Progenitor cell of endocrine pancreas (in vitro differentiated cells): ENCODE results near the gene ACTN2. TPM values are rescaled to one million over a fixed set of nuclear protein-coding genes. Genes with fewer than 3 reads are reported as not detected.

ENCODE experiments used
- DNase-seq: peaks from one replicate; pipeline ENCODE4 v3.0.0; 2021; ENCODE audit warnings: low spot score; ENCODE audit not compliant: unreplicated experiment
- H3K27ac Mint-ChIP-seq: 2 replicates; pipeline ENCODE4 v1.8.0; 2021; ENCODE audit warnings: mild to moderate bottlenecking, moderate library complexity, mixed read lengths
- H3K27me3 Mint-ChIP-seq: 2 replicates; pipeline ENCODE4 v1.8.0; 2021; ENCODE audit warnings: mixed read lengths
- H3K36me3 Mint-ChIP-seq: 2 replicates; pipeline ENCODE4 v1.8.0; 2022; ENCODE audit warnings: mixed read lengths; ENCODE audit not compliant: insufficient read depth
- H3K4me1 Mint-ChIP-seq: 2 replicates; pipeline ENCODE4 v1.8.0; 2021; ENCODE audit warnings: low read depth, mixed read lengths
- H3K4me3 Mint-ChIP-seq: 2 replicates; pipeline ENCODE4 v1.8.0; 2021; ENCODE audit warnings: low read depth, mild to moderate bottlenecking, moderate library complexity, mixed read lengths
- H3K9me3 Mint-ChIP-seq: 2 replicates; pipeline ENCODE4 v1.8.0; 2021; ENCODE audit warnings: low read depth, mixed read lengths
- CTCF ChIP-seq: fragments of 200-600 bp; sonication (generic); IDR thresholded peaks from one replicate; pipeline ENCODE4 v1.5.0; 2021; ENCODE audit warnings: antibody characterized with exemption, mild to moderate bottlenecking; ENCODE audit not compliant: unreplicated experiment
- total RNA-seq: library from RNA; stranded (reverse); gene quantifications from 2 replicates; pipeline ENCODE4 v1.2.1, GENCODE V29; 2021

Gene ACTN2
- total RNA-seq, 1 donor from 2014 or later = 0.10 TPM

DNA sequence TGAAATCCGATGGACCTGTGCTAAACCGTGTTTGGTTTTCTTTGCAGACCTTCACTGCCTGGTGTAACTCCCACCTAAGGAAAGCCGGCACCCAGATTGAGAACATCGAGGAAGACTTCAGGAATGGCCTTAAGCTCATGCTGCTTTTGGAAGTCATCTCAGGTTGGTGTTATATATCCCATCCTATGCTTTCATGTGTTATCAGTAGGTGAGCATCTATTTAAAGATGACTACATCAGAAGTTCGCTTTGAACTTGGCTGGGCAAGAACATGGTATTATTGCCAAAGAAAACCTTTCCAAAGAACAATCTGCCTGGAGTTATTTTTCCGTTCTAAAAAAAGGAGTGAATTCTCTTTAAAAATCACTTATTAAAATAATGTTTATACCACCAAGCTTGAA is 31.5 kb downstream of the ACTN2 start:
- peaks cover 39% of the 10 kb centered on the region for H3K27me3 Mint-ChIP-seq
- H3K36me3 Mint-ChIP-seq = no peaks in the 10 kb centered on the region
- no peaks in the 10 kb centered on the region for H3K9me3 Mint-ChIP-seq
- no peak overlapping the region for H3K4me3 Mint-ChIP-seq
- no peak overlapping the region for H3K27ac Mint-ChIP-seq
- no peak for TF ChIP-seq CTCF
- no peaks in the 10 kb centered on the region for H3K4me1 Mint-ChIP-seq
- DNase-seq = no peak

DNA sequence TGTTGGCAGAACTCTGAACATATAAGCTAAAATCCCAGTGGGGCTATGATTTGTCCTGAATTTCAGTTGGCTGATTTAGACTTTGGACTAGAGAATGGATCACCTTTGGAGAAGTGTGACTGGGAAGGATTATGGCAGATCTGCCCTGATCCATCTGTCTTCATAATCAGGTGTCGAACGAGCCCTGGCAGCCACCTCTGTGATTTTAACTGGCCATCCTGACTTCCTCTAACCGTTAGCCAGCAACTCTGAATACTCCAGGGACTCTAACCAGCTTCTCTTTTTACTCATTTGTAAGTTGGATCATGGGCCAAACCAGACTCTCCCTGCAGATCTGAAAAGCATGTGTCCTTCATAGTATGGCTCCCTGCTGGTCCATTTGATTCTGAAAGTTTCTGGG is 32.0 kb downstream of the ACTN2 start:
- Mint-ChIP-seq H3K27ac (no peak overlapping the region), H3K4me3 (no peak overlapping the region), H3K27me3 (peaks cover 43% of the 10 kb centered on the region), H3K36me3 (no peaks in the 10 kb centered on the region), H3K4me1 (no peaks in the 10 kb centered on the region), H3K9me3 (no peaks in the 10 kb centered on the region)
- no peak for DNase-seq
- TF ChIP-seq CTCF = no peak

DNA sequence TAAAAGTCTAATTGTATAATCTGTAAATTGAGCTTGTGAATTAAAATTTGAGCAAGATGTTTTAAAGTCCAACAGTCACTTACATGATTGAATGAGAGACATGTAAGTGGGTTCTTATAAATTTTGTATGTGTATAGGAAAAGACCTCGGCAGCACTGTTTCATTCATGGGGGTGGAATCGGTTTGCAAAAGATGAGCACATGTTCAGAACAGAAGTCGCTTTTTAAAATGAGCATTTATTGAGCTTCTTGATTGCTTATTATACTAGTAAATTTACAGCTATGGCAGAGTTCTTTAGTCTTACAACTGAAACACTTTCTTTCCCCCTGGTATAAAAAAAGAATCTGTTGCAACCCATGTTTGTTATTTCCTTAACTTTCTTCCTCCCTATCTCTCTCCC is 33.9 kb downstream of the ACTN2 start:
- Mint-ChIP-seq H3K27ac (no peak overlapping the region), H3K4me1 (no peaks in the 10 kb centered on the region), H3K27me3 (peaks cover 54% of the 10 kb centered on the region), H3K36me3 (no peaks in the 10 kb centered on the region), H3K9me3 (no peaks in the 10 kb centered on the region), H3K4me3 (no peak overlapping the region)
- DNase-seq = no peak
- TF ChIP-seq CTCF = no peak

DNA sequence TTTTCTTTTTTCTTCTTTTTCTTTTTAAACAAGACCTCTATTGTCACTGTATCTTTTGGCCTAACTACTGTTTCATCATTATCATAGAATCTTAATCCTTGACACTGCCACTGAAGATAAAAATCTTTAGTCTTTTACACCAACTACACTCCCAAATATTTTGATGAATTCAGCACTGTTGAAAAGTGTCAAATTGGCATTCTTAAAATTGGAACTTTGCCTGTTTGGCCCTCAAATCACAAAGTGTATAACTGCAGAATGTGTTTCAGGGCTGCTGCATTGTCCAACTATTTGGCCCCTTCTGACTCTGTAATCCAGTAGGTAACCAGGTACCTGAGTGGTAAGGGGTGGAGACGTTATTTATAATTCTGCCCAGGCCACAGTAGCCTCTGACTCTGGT is 34.3 kb downstream of the ACTN2 start:
- no peak overlapping the region for H3K27ac Mint-ChIP-seq
- H3K36me3 Mint-ChIP-seq = no peaks in the 10 kb centered on the region
- no peaks in the 10 kb centered on the region for H3K4me1 Mint-ChIP-seq
- H3K9me3 Mint-ChIP-seq = no peaks in the 10 kb centered on the region
- H3K27me3 Mint-ChIP-seq = peaks cover 57% of the 10 kb centered on the region
- no peak for DNase-seq
- no peak overlapping the region for H3K4me3 Mint-ChIP-seq
- no peak for TF ChIP-seq CTCF

DNA sequence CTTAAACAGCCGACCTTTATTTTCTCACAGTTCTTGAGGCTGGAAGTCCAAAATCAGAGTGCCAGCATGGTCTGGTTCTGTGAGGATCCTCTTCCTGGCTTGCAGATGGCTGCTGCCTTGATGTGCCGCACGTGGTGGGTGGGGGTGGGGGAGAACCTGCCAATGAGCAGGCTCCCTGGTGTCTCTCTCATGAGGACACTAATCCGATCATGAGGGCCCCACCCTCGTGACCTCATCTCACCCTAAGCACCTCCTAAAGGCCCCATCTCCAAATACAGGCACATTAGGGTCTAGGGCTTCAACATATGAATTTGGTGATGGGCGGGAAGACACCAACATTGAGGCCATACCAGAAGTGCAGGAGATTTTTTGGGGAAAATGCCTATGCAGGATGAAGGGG is 37.8 kb downstream of the ACTN2 start:
- peaks cover 66% of the 10 kb centered on the region for H3K27me3 Mint-ChIP-seq
- peaks cover 4% of the 10 kb centered on the region for H3K4me1 Mint-ChIP-seq
- no peaks in the 10 kb centered on the region for H3K36me3 Mint-ChIP-seq
- DNase-seq = no peak
- H3K9me3 Mint-ChIP-seq = no peaks in the 10 kb centered on the region
- H3K4me3 Mint-ChIP-seq = no peak overlapping the region
- no peak for TF ChIP-seq CTCF
- no peak overlapping the region for H3K27ac Mint-ChIP-seq
